Measurements from ENCODE around the gene ASIP.

Gene ASIP

GRCh38 chr20:34309691-34310090, 68.5 kb downstream of the ASIP start:
- no peak for ATAC-seq
- TF ChIP-seq ZNF565 (CRISPR knock-in tag; conservative IDR thresholded peaks at IDR 0.05; ENCODE audit: low read depth) = no peak
- TF ChIP-seq, protein P1, sequence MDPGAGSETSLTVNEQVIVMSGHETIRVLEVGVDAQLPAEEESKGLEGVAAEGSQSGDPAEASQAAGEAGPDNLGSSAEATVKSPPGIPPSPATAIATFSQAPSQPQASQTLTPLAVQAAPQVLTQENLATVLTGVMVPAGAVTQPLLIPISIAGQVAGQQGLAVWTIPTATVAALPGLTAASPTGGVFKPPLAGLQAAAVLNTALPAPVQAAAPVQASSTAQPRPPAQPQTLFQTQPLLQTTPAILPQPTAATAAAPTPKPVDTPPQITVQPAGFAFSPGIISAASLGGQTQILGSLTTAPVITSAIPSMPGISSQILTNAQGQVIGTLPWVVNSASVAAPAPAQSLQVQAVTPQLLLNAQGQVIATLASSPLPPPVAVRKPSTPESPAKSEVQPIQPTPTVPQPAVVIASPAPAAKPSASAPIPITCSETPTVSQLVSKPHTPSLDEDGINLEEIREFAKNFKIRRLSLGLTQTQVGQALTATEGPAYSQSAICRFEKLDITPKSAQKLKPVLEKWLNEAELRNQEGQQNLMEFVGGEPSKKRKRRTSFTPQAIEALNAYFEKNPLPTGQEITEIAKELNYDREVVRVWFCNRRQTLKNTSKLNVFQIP (CRISPR knock-in tag; IDR thresholded peaks at IDR 0.05; ENCODE audit: borderline replicate concordance, low read depth) = no peak
- no peak for TF ChIP-seq ZFP30 (CRISPR knock-in tag; IDR thresholded peaks at IDR 0.05)
- no peak for TF ChIP-seq CSRNP3 (CRISPR knock-in tag; IDR thresholded peaks at IDR 0.05)
- no peak for TF ChIP-seq BACH2 (CRISPR knock-in tag; IDR thresholded peaks at IDR 0.05; ENCODE audit: borderline replicate concordance)
- no peak for TF ChIP-seq ZFP3 (CRISPR knock-in tag; IDR thresholded peaks at IDR 0.05)
- no peak for TF ChIP-seq OSR1 (CRISPR knock-in tag; IDR thresholded peaks at IDR 0.05)
- no peak for TF ChIP-seq TOX (CRISPR knock-in tag; IDR thresholded peaks at IDR 0.05; ENCODE audit: borderline replicate concordance)
- no peak for TF ChIP-seq ZC3H10 (CRISPR knock-in tag; IDR thresholded peaks at IDR 0.05)
- TF ChIP-seq PPARA (CRISPR knock-in tag; IDR thresholded peaks at IDR 0.05; ENCODE audit: borderline replicate concordance) = no peak
- TF ChIP-seq, protein P2, sequence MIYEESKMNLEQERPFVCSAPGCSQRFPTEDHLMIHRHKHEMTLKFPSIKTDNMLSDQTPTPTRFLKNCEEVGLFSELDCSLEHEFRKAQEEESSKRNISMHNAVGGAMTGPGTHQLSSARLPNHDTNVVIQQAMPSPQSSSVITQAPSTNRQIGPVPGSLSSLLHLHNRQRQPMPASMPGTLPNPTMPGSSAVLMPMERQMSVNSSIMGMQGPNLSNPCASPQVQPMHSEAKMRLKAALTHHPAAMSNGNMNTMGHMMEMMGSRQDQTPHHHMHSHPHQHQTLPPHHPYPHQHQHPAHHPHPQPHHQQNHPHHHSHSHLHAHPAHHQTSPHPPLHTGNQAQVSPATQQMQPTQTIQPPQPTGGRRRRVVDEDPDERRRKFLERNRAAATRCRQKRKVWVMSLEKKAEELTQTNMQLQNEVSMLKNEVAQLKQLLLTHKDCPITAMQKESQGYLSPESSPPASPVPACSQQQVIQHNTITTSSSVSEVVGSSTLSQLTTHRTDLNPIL (CRISPR knock-in tag; IDR thresholded peaks at IDR 0.05; ENCODE audit: low read depth) = no peak
- no peak for TF ChIP-seq CSDC2 (CRISPR knock-in tag; IDR thresholded peaks at IDR 0.05)
- no peak for TF ChIP-seq ZNF8 (CRISPR knock-in tag; IDR thresholded peaks at IDR 0.05)
- TF ChIP-seq RARB (CRISPR knock-in tag; IDR thresholded peaks at IDR 0.05) = no peak
- no peak for TF ChIP-seq ZNF70 (CRISPR knock-in tag; IDR thresholded peaks at IDR 0.05)
- no peak for TF ChIP-seq SNAI2 (CRISPR knock-in tag; IDR thresholded peaks at IDR 0.05)

DNA sequence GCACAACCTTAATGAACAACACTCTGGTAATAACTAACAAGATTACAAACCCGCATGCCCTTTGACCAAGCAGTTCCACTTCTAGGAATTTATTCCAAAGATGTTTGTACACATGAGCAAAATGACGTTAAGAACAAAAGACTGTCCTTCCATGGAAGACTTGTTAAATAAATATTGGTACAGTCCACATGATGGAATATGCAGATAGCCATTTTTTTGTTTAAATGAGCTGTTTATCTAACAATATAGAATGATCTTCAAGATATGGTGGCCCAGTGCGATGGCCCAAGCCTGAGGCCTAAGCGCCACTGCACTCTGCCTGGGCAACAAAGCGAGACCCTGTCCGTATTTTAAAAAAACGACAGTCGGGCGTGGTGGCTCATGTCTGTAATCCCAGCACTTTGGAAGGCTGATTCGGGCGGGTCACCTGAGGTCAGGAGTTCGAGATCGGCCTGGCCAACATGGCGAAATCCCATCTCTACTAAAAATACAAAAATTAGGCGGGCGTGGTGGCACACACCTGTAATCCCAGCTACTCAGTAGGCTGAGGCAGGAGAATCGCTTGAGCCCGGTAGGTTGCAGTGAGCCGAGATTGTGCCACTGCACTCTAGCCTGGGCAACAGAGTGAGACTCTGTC, 69.4 kb downstream of the ASIP start:
- TF ChIP-seq CSRNP3 (CRISPR knock-in tag; IDR thresholded peaks at IDR 0.05) (no peak), BACH2 (CRISPR knock-in tag; IDR thresholded peaks at IDR 0.05; ENCODE audit: borderline replicate concordance) (no peak), SNAI2 (CRISPR knock-in tag; IDR thresholded peaks at IDR 0.05) (no peak), GLIS3 (CRISPR knock-in tag; IDR thresholded peaks at IDR 0.05) (no peak), ZNF565 (CRISPR knock-in tag; conservative IDR thresholded peaks at IDR 0.05; ENCODE audit: low read depth) (no peak)
- no peak for ATAC-seq

DNA sequence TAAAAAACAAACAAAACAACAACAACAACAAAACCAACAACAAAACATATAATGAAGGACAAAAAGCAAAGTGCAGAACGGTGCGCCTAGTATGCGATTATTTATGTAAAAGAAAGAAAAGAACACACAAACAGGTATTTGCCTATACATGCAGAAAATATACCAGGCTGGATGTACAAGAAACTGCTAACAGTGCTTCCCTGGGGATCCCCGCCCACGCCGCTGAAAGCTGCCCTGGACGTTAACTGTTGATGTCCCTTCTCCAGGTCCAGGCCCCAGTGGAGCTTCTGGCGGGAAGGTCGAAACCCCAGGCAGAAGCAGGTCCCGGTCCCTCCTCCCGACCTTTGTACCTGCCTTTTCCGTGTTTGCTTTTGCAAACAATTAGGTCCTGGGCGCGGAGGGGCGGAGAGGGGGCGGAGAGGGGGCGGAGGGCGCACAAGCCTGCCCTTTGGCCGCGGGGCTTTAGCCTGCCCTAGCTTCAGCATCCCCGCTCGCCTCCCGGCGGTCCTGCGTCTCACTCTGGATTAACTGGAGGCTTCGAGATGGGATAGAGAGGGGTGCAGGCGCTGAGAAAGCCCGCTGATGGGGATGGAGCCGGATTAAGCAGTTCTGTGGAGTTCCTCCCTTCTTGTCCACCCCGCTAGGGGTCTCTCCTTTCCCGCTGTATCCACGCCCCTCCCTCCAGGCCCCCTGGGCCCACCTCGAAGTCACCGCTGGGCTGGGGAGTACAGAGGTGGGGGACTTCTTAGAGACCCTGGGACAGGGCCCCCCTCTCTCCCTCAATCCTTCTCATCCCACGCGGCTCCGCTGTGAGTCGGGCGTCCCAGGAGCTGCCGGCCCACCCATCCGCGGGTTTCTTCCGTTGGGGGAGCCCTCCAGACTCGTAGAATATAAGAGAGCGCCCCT, 70.1 kb downstream of the ASIP start:
- TF ChIP-seq, protein P3, sequence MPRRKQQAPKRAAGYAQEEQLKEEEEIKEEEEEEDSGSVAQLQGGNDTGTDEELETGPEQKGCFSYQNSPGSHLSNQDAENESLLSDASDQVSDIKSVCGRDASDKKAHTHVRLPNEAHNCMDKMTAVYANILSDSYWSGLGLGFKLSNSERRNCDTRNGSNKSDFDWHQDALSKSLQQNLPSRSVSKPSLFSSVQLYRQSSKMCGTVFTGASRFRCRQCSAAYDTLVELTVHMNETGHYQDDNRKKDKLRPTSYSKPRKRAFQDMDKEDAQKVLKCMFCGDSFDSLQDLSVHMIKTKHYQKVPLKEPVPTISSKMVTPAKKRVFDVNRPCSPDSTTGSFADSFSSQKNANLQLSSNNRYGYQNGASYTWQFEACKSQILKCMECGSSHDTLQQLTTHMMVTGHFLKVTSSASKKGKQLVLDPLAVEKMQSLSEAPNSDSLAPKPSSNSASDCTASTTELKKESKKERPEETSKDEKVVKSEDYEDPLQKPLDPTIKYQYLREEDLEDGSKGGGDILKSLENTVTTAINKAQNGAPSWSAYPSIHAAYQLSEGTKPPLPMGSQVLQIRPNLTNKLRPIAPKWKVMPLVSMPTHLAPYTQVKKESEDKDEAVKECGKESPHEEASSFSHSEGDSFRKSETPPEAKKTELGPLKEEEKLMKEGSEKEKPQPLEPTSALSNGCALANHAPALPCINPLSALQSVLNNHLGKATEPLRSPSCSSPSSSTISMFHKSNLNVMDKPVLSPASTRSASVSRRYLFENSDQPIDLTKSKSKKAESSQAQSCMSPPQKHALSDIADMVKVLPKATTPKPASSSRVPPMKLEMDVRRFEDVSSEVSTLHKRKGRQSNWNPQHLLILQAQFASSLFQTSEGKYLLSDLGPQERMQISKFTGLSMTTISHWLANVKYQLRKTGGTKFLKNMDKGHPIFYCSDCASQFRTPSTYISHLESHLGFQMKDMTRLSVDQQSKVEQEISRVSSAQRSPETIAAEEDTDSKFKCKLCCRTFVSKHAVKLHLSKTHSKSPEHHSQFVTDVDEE (CRISPR knock-in tag; IDR thresholded peaks at IDR 0.05) = no peak
- TF ChIP-seq SNAI2 (CRISPR knock-in tag; IDR thresholded peaks at IDR 0.05) (no peak), ZFP30 (CRISPR knock-in tag; IDR thresholded peaks at IDR 0.05) (no peak), ZNF8 (CRISPR knock-in tag; IDR thresholded peaks at IDR 0.05) (no peak), CSDC2 (CRISPR knock-in tag; IDR thresholded peaks at IDR 0.05) (no peak), ZC3H10 (CRISPR knock-in tag; IDR thresholded peaks at IDR 0.05) (no peak), RARB (CRISPR knock-in tag; IDR thresholded peaks at IDR 0.05) (no peak), TCF4 (CRISPR knock-in tag; IDR thresholded peaks at IDR 0.05; ENCODE audit: borderline replicate concordance) (no peak)
- ATAC-seq = no peak

Measured in SK-N-SH treated with all-trans-retinoic acid at 6 μM for 48 hours (cell line).